Body of pancreas (tissue), 4 donors: ENCODE measurements around the gene CST8. TPM values are rescaled to one million over a fixed set of nuclear protein-coding genes. Genes with fewer than 3 reads are reported as not detected.

ENCODE experiments used
- ATAC-seq: fragments of 150-250 bp; one replicate; pipeline ENCODE4 v1.9.1; 2016
- DNase-seq, 4 donors: peaks; one replicate each; pipeline ENCODE4 v3.0.0-alpha.2; 2019
- H3K27ac ChIP-seq, 4 donors: fragments of 200-600 bp; sonication (generic); 1 replicate in 3 of 4; 2 replicates in 1 of 4; pipeline versions ENCODE4 v1.5.1 to v1.6.1; 2016 to 2019; ENCODE audit warnings: mild to moderate bottlenecking in 1 of 4, mixed read lengths in 1 of 4, moderate library complexity in 1 of 4
- H3K27me3 ChIP-seq, 2 donors: fragments of 200-600 bp; sonication (generic); one replicate each; pipeline ENCODE4 v1.6.0; 2016; ENCODE audit warnings: mild to moderate bottlenecking in 1 of 2
- H3K36me3 ChIP-seq, 2 donors: fragments of 200-600 bp; sonication (generic); replicated peaks in 1 of 2; 2 replicates each; pipeline ENCODE4 v1.5.1; 2016; ENCODE audit warnings: low read depth in 2 of 2; ENCODE audit not compliant: insufficient read depth in 1 of 2
- H3K4me1 ChIP-seq: fragments of 200-600 bp; sonication (generic); one replicate; pipeline ENCODE4 v1.6.0; 2016
- H3K4me3 ChIP-seq, 2 donors: fragments of 200-600 bp; sonication (generic); 1 replicate in 1 of 2; 2 replicates in 1 of 2; pipeline ENCODE4 v1.5.1; 2016 to 2019
- H3K9me3 ChIP-seq, 3 donors: fragments of 200-600 bp; sonication (generic); 1 replicate in 2 of 3; 2 replicates in 1 of 3; pipeline ENCODE4 v1.5.1; 2016
- POLR2A ChIP-seq, 3 donors: fragments of 450-650 bp; IDR thresholded peaks; one replicate each; pipeline ENCODE4 v1.6.1; 2016; ENCODE audit warnings: antibody characterized with exemption in 3 of 3, mild to moderate bottlenecking in 2 of 3
- WGBS, 2 donors: methylation state at CpG; one replicate each; pipeline ENCODE4 v1.1.5; 2017; 5-methylcytosine and 5-hydroxymethylcytosine counted together
- intact Hi-C: fragments of 100-400 bp; cut with DNase I; formaldehyde crosslinking; loops from one replicate; pipeline ENCODE4 v1.15.1; 2023
- total RNA-seq, 2 donors: library from RNA; depleted of rRNA; stranded (reverse); fragments of >200 nt; gene quantifications; one replicate each; pipeline ENCODE4 v1.1.0, GENCODE V29; 2016
- TF ChIP-seq, protein P1 (sequence below), 7 experiments: fragments of 450-650 bp in 4 of 7; fragments of 200-600 bp in 3 of 7; sonication (generic) in 3 of 7; IDR thresholded peaks; one replicate each; pipeline ENCODE4 v1.5.1; 2016 to 2019; ENCODE audit warnings: antibody characterized with exemption in 7 of 7

Gene CST8
- total RNA-seq, 2 donors from 2014 or later, result not detected

- H3K4me3 ChIP-seq, result no peak overlapping the region
- intact Hi-C loops, result no loop called here
- no peak overlapping the region for H3K27ac ChIP-seq
- ATAC-seq, result no peak
- no peak for DNase-seq
- H3K27me3 ChIP-seq, result no peaks in the 10 kb centered on the region
- WGBS, 2 donors, result 72 to 78% methylated on average over 5 of the region's 5 CpGs
- H3K9me3 ChIP-seq, result no peaks in the 10 kb centered on the region
- TF ChIP-seq, protein P1, sequence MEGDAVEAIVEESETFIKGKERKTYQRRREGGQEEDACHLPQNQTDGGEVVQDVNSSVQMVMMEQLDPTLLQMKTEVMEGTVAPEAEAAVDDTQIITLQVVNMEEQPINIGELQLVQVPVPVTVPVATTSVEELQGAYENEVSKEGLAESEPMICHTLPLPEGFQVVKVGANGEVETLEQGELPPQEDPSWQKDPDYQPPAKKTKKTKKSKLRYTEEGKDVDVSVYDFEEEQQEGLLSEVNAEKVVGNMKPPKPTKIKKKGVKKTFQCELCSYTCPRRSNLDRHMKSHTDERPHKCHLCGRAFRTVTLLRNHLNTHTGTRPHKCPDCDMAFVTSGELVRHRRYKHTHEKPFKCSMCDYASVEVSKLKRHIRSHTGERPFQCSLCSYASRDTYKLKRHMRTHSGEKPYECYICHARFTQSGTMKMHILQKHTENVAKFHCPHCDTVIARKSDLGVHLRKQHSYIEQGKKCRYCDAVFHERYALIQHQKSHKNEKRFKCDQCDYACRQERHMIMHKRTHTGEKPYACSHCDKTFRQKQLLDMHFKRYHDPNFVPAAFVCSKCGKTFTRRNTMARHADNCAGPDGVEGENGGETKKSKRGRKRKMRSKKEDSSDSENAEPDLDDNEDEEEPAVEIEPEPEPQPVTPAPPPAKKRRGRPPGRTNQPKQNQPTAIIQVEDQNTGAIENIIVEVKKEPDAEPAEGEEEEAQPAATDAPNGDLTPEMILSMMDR (IDR thresholded peaks at IDR 0.05), result no peak
- no peak for TF ChIP-seq POLR2A (IDR thresholded peaks at IDR 0.05)
- H3K4me1 ChIP-seq, result no peaks in the 10 kb centered on the region
- H3K36me3 ChIP-seq, result no peaks in the 10 kb centered on the region
Observed at GRCh38 chr20:23515250-23515939, 24.5 kb downstream of the CST8 start.

DNA sequence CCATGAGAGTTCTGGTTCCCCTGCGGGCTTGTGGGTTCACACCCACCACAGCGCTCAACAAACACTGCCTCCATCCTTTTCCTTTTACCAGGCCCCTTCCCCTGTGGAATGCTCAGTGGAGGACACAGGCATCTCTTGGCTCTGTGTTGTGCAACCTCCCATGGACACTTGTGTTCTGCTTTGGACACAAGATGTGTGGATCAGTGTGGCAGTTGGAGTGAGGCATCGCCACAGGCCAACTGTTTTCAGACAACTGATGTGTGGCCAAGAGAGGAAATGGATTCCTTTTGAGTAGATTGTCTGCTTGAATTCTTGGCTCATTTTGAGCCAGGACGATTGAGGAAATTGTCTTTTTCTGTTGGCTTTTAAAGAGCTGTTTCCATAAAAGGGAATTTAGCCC is 26.8 kb downstream of the CST8 start:
- DNase-seq (no peak), ATAC-seq (no peak)
- Histone ChIP-seq H3K27me3 (no peaks in the 10 kb centered on the region), H3K27ac (no peak overlapping the region), H3K9me3 (no peaks in the 10 kb centered on the region), H3K4me1 (no peaks in the 10 kb centered on the region), H3K4me3 (no peak overlapping the region), H3K36me3 (no peaks in the 10 kb centered on the region)
- WGBS, 2 donors, result 60 to 81% methylated on average over 4 of the region's 4 CpGs
- intact Hi-C loops, result no loop called here
- no peak for TF ChIP-seq POLR2A (IDR thresholded peaks at IDR 0.05)
- TF ChIP-seq, protein P1 (IDR thresholded peaks at IDR 0.05), result no peak

GRCh38 chr20:23519556-23519955 is 28.6 kb downstream of the CST8 start:
- 59 to 60% methylated on average over 5 to 6 of the region's 6 CpGs for WGBS, 2 donors
- intact Hi-C loops, result no loop called here
- H3K4me1 ChIP-seq, result no peaks in the 10 kb centered on the region
- DNase-seq, result no peak
- no peak overlapping the region for H3K27ac ChIP-seq
- no peaks in the 10 kb centered on the region for H3K27me3 ChIP-seq
- no peak for TF ChIP-seq POLR2A (IDR thresholded peaks at IDR 0.05)
- TF ChIP-seq, protein P1 (IDR thresholded peaks at IDR 0.05), result no peak
- no peak for ATAC-seq
- H3K9me3 ChIP-seq, result no peaks in the 10 kb centered on the region
- H3K4me3 ChIP-seq, result no peak overlapping the region
- no peaks in the 10 kb centered on the region for H3K36me3 ChIP-seq

- Histone ChIP-seq H3K27me3 (no peaks in the 10 kb centered on the region), H3K9me3 (no peaks in the 10 kb centered on the region), H3K36me3 (no peaks in the 10 kb centered on the region), H3K27ac (no peak overlapping the region), H3K4me3 (no peak overlapping the region), H3K4me1 (no peaks in the 10 kb centered on the region)
- no peak for ATAC-seq
- intact Hi-C loops, result no loop called here
- TF ChIP-seq, protein P1 (IDR thresholded peaks at IDR 0.05), result no peak
- TF ChIP-seq POLR2A (IDR thresholded peaks at IDR 0.05), result no peak
- 32 to 42% methylated on average over 2 of the region's 2 CpGs for WGBS, 2 donors
- DNase-seq, result no peak
Observed at GRCh38 chr20:23520185-23520584, 29.3 kb downstream of the CST8 start.

DNA sequence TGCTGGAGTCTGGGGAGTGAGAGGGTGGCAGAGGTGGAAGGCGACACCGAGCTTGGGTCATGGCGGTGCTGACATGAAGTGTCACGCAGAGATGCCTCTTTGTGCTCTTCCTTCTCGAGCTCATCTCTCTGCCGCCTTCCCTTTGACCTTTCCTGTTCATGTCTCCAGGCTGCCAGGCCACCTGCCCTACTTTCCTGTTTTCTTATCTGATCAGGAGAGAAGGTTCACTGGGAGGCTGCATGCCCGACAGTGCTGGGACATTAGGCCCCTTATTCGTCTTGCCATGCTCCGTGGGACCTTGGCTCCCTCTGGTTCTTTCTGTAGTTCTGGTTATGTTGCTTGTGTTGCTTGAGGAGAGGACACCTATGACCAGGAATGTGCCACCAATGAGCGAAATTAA is 33.2 kb downstream of the CST8 start:
- ATAC-seq (no peak), DNase-seq (no peak)
- intact Hi-C loops, result no loop called here
- WGBS, 2 donors, result 70 to 72% methylated on average over 10 of the region's 10 CpGs
- no peaks in the 10 kb centered on the region for H3K4me1 ChIP-seq
- H3K4me3 ChIP-seq, result no peak overlapping the region
- H3K36me3 ChIP-seq, result no peaks in the 10 kb centered on the region
- no peak overlapping the region for H3K27ac ChIP-seq
- TF ChIP-seq POLR2A (IDR thresholded peaks at IDR 0.05), result no peak
- TF ChIP-seq, protein P1 (IDR thresholded peaks at IDR 0.05), result no peak
- H3K27me3 ChIP-seq, result no peaks in the 10 kb centered on the region
- H3K9me3 ChIP-seq, result no peaks in the 10 kb centered on the region
